Measurements from ENCODE around the gene SECISBP2L.

GRCh38 chr15:49079340-49080039 lies 33.2 kb upstream of the SECISBP2L start:
- TF ChIP-seq CTCF (IDR thresholded peaks at IDR 0.05; ENCODE audit: borderline replicate concordance, extremely low read depth, low read length, poor library complexity, severe bottlenecking) (no peak), EZH2 (IDR thresholded peaks at IDR 0.05; ENCODE audit: borderline replicate concordance, low read depth, low read length, severe bottlenecking) (no peak)
